Measurements from ENCODE around the gene ANXA1.
"Not testable (repeated sequence)": the region's sequence is repeated elsewhere in the genome, so short reads cannot be mapped to it uniquely, and the experiment has no call there.

The ANXA1 gene

DNA sequence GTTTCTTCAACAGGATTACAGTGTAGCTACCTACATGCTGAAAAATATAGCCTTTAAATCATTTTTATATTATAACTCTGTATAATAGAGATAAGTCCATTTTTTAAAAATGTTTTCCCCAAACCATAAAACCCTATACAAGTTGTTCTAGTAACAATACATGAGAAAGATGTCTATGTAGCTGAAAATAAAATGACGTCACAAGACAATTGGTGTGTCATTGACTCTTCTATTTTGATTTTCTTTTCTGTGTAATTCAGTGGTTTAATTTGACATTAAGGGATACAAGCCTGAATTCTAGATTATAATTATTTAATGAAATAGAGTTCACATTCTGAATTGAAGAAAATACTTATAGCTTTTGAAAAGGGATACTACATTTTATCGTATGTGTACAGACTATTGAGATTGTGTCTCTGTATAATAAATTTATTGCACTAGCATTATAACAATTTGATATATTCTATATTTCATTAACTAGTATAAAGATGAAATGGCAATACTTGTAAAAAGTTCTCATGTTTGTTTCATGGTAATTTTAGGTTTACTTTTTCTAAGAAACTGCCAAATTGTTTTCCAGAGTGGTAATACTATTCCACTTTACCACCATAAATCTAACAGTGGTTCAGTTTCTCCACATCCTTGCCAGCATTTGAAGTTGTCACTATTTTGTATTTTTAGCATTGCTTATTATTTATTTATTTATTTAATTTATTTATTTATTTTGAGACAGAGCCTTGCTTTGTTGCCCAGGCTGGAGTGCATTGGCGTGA lies 18.7 kb downstream of the ANXA1 start:
- no peak for DNase-seq

DNA sequence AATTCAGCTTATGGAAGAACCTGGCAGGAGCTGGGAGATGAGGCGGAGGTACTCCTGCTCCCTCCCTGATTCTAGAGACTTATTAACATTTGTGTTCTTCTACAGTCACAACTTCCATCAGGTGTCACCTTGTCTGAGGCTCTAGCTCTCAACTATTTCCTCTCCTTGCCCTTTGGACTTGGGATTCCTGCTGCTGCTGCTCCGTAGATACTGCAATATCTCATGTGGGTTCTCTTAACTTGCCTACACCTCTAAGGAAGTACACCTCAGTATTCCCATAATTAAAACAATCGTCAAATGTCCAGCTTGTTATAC lies 21.2 kb downstream of the ANXA1 start:
- DNase-seq: no peak

DNA sequence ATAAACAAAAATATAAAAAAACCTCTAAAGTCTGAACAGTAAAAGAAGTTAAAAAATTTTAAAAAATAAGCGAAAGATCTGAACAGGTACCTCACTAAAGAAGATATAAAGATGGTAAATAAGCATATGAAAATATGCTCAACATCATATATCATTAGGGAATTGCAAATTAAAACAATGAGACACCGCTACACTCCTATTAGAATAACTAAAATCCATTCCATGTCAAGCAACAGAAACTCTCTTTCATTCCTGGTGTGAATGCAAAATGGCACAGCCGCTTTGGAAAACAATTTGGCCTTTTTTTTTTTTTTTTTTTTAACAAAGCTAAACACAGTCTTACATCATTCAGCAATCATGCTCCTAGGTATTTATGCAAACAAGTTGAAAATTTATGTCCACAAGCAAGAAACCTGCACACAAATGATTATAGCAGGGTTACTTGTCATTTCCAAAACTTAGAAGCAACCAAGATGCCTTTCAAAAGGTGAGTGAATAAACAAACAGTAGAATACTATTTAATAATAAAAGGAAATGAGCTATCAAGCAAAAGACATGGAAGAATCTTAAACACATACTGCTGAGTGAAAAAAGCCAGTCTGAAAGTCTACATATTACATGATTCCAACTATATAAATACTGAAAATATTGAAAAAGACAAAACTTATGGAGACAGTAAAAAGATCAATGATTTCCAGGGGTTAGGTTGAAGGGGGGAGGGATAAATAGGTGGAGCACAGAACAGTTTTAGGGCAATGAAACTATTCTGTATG lies 22.1 kb downstream of the ANXA1 start:
- DNase-seq: no peak

DNA sequence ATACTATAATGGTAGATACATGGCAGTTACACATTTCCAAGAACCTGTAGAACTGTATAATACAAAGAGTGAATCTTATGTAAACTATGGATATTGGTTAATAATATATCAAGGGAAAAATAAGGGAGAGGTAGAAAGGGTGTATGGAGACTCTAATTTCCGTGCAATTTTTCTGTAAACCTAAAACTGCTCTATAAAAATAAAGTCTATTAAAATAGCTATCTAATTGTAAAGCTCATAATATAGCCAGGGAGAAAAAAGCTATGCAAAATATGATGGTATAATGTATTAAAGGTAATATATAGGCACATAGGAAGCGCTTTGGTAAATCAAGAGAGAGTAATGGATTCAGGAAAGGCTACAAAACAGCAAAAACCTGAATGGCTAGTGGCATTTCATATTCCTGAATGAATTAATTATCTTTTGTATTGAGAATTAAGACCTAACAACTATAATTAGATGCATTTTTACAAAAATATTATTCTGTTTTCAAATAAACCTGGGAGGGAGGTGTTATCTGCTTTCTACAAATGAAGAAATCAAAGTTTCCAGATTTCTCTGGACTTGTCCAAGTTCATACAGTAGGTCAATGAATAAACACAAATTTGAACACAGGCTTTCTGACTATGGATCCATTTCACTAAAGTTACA lies 22.8 kb downstream of the ANXA1 start:
- DNase-seq: no peak

DNA sequence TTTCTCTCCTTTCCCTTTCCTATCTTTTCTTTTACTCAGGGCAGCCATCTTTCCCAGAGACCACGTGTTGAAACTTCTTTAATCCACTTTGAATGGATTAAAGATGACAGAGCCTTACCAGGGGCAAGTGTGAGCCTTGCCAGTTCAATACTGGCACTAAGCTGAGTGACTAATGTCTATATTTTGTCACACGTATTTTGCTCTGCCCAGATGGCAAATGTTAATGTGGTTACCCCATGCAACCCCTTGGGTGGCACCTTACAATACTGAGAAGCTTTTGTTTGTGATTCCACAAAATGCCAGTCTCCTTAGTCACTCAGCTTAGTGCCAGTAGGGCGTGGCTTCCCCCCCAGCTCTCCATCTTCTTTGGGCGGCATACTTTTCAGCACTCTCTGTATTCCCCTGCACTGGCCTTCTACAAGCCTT lies 24.8 kb downstream of the ANXA1 start:
- no peak for DNase-seq

DNA sequence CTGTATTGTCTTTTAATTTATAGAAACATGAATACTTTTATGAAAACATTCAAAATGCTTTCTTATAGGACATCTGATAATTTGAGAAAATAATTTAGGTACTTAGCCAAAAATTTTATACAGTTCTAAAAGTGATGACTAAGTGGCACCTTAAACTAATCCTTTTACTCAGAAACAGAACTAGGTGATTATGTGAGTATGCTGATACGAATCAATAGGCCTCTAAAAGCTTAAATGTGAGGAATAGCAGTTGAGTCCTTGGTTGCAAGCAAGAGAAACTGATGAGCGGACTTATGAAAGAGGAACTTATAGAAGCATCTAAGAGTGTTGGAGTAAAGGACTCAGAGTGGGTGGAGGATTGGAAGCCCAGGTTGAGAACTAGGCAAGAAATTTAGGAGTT lies 26.4 kb downstream of the ANXA1 start:
- DNase-seq: no peak

DNA sequence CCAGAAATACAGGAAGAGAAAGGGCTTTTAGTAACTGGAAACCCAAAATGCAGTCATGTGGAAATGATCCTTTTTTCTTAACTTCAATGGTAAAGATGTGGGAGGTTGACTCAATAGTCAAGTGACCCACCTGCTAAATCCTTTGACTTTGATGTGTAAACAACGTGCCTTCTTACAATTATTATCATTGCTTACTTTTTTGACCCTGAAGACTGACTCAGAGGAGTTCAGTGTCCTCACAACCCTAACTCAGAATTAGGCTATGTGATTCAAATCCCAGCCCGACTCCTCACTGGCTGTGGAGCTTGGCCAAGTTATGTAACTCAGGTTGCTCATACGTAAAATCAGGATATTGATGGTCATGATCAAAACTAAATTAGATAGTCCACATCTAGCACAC lies 27.9 kb downstream of the ANXA1 start:
- DNase-seq: no peak

DNA sequence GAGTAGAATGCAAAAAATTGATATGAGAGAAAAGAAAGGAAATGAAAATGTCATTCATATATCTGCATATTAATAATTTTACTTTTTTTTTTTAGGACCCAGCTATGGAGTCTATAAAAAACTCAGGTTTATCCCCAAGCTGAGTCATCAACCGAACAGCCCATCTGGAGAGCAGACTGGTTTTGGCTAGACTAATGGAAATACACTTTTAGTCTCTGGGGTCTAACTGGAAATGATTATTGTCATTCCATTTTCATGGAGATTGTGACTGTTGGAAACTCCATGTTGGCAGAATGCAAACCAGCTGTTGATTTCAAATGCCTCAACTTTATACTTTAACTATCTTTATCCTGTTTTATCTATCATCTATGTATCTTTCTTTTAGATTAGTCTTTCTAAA lies 28.7 kb downstream of the ANXA1 start:
- no peak for DNase-seq

DNA sequence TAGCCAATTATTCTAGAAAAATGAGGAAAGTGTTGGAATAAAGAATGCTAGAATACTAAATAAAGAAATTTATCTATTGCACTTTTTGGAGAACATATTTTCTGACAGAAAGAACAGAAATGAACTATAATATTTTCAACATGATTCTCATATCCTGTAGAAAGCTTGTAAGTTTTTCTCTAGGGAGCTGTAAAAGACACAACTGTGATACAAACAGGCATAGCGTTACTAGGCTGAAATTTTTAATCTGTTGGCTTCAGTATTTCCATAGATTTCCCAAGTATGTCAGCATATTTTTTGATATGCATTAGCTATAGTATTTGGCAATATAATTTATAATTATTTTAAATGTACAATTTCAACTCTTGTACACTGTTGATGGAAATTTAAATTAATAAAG lies 31.3 kb downstream of the ANXA1 start:
- no peak for DNase-seq

DNA sequence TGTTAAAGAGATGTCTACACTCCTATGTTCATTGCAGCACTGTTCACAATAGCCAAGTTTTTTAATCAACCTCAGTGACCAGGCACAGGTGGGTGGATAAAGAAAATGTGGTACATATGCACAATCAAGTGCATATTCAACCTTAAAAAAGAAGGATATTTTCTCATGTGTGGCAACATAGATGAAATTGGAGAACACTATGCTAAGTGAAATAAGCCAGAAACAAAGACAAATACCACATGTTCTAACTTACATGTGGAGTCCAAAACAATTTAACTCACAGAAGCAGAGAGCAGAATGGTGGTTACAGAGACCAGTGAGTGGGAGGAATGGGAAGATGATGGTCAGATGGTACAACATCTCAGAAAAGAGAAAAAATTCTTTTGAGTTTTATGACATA lies 31.8 kb downstream of the ANXA1 start:
- DNase-seq: no peak

DNA sequence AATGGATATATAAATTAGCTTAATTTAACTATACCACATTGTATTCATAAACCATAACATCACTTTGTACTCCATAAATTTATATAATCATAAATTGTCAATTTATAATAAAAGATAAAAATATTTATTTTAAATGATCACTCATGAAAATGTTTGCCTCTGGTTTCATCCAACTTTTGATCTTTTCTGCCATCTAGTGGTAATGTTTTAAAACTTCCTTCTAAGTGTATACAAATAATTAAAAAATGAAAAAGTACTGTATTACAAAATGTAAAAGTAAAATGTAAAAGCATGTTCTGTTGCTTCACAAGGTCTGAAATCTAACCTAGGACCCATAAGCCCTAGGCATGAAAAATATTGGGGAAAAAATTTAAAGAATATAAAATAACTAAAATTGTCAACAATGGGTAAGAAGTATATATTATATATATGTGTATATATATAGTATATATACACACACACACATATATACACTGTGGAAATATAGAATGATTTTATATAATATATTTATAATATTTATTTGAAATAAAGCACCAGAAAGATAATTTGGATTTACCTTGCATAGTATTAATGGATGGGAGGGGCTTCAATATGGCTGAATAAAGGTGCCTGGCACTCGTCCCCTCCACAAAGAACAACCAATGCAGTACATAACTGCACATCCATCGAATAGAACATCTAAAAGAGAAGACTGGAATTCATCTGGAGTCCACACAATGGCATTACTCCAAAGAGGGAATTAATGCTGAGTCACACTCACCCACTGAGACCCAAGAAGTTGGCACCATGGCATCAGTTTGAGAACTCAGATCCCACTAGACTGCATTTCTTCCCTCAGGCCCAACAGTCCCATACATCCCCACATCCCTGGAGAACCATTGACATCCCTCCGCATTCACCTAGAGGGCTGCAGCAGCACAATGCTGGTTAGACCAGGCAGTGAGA lies 32.5 kb downstream of the ANXA1 start:
- DNase-seq: peak; percentile 68

DNA sequence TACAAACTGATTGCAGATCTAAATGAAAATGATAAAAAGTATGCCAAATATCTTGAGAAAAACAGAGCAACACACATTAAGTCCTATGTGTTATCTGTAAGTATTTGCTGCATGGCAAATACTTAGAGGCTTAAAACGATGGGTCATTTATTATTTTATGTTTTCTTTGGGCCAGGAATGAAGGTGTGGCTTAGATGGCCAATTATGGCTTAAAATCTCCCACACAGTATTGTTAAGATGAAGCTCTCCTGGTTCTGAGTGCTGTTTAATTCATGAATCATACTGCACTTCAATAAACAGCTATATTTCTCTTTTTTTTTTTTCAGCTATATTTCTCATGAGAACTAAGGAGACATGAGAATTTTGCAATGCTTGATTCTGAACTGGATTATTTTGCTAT lies 39.4 kb downstream of the ANXA1 start:
- not testable (repeated sequence) for DNase-seq

DNA sequence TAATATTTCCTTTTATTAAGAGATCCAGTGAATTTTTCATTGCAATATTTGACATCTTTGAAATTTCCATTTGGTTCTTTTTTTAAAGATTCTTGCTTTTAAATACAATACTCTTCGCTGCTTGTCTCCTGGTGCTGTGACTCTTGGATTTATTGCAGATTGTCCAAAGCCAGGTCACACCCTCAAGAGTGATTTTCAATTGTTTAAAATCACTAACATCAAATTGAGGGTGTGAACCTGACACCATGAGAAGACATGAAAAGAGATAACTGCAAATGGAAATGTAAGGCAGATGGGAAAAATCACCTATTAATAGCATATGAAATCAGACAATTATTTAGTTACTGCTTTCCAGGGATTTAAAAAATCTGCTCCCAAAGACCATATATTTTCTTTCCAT lies 42.6 kb downstream of the ANXA1 start:
- no peak for DNase-seq

DNA sequence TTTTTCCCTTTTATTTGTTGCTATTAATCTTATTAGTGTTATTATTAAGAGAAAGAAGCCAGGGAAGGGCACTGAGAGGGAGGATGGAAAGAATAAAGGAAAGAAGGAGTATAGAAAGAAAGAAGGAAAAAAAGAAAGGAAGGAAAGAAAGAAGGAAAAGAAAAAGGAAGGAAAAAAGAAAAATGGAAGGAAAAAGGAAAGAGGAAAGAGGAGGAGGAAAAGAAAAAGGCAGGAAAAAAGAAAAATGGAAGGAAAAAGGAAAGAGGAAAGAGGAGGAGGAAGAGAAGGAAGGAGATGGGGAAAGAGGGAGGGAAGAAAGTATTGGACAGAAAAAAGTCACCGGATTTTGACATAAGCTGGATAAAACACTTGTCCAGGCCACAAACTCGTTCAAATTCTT lies 47.8 kb downstream of the ANXA1 start:
- DNase-seq: no peak

DNA sequence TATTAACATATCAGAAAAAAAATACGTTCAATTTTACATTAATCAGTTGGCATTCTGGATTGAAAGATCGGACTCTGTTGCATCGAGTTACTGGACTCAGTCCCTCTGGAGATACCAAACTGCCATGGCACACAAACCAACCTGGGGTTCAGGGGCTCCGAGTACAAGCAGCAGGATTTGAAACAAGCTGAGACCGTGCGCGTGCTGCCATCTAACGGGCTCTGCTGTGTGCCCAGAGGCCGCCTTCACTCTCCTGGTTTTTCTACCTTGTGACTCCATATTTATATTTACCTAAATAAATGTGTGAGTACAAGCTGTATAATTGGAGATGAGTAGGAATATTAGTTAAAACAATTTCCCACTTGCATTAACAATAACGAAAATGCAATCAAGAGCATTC lies 48.2 kb downstream of the ANXA1 start:
- DNase-seq: no peak

DNA sequence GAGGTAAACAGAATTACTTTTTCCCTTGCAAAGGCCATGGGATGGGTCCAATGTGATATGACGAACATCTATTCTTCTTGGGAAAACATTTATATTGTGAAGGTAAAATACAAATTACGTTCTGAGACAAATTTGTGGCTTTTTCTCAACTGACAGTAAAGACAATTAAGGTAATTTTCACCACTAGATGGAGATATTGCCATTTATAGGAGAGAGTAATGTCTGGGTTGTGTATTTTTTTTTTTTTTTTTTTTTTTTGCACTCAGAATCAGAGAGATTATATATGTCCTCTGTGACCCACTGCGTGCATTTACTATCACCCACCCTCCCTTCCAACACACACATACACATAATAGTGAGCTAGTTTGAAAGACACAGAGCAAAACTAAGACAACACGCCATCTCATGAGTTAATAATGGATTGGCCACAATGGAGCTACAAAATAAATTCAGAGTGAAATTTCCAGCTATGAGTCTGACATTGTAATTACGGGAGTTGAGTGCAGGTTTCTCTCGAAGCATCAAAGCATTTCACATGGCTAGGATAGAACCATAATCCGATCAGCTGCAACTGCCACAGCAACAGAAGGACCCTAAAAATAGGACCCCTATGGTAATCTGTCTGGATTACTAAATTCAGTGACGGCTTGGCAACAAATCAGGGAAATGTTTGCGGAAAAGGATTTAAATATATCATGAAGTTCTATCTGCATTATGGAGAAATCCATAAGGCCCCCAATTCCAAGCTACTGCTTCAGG lies 49.2 kb downstream of the ANXA1 start:
- peak; percentile 51 for DNase-seq

DNA sequence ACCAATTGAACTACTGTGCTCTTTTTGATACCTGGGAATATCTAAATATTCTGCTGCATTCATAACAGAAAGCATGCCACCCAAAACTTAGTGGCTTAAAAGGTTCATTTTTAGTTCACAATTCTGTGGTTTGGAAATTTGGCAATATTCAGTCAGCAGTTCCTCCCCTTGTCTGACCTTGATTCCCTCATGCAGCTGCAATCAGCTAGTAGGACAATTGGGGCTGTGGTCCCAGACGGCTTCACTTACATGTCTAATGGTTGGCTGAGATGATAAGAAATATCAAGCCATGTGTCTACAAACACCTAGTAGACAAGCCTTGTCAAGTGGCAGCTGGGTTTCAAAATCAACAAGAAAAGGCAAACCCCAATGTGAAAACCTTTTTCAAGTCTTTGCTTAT lies 51.3 kb downstream of the ANXA1 start:
- no peak for DNase-seq

DNA sequence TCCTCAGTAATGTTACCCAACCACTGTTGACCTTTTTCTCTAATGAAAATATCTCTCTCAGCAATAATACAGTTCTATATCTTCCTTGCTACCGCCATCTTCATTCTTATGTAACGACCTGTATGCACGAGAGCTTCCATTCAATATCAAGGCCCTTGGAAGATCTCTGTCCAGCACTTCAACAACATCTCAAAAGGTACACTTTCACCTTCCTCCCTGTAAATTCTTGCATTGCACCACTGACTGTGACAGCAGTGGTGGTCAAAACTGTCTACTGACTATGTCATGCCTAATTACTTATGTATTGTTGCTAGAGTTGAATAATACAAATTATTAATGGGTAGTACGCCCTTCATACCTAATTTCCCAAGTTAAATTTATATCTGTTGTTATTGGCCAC lies 53.3 kb downstream of the ANXA1 start:
- DNase-seq: no peak

DNA sequence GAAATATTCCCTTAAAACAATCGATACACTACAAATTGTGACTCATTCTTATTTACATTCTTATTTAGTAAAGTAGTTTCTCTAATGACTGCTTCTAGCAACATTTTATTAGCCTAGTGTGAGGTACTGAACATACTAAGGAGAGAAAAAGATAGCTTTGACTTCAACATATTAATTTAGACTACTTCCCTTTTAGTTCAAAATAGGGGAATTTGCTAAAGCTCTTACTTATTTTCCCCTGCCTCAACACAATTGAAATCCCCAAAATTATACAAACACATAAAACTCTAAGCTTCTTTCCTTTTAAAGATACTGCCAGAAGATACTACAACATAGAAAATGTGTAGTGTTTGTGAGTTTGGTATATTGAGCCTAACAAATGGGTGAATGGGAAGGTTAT lies 55.2 kb downstream of the ANXA1 start:
- DNase-seq: no peak

DNA sequence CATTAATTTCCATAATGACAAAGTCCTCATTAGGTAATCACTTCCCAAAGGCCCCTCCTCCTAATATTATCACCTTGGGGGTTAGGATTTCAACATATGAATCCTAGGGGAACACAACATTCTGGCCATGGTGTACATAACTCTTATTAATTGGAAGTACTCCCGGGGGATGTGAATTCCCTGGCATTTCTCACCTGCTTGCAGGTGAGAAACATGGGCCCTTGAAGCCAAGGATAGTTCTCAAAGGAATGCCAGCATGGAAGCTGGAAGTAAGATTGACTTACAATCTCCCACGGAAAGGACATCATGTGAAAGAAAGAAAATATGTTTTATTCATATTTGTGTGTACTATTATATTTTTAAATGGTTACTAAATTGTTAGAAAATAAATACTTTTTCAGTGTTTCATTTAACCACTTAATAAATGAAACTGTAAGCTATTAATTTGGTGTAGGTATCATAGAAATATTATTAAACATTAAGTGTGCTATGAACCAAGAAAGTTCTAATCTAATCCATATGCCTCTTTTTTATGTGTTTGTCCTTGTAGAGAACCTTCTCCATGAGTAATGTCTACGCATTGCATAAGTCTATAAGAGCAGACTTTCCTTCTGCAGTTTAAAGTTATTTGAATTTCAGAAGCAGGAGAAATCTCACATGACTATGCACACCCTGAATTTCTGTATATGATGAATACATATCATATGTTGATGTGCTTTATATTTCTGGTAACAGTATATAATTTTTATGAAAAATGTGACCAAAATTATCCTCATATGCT lies 59.4 kb downstream of the ANXA1 start:
- no peak for DNase-seq

DNA sequence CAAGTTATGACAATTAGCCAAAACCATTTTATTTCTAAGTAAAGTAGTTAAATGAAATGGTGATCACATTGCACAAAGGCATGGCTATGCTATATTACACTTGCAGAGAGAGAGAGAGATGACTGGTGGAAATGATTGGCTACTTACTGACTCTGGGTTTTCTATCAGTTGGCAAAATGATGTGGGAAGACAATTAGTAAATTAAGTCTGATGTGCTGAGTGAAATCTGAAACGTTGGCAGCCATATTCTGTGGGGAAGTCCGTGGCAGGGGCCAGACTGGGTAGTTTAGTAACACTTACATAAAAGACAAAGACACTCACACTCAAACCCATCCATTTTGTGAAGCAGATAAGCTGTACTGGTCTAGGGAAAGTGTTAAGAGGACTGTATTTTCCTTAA lies 61.6 kb downstream of the ANXA1 start:
- no peak for DNase-seq

DNA sequence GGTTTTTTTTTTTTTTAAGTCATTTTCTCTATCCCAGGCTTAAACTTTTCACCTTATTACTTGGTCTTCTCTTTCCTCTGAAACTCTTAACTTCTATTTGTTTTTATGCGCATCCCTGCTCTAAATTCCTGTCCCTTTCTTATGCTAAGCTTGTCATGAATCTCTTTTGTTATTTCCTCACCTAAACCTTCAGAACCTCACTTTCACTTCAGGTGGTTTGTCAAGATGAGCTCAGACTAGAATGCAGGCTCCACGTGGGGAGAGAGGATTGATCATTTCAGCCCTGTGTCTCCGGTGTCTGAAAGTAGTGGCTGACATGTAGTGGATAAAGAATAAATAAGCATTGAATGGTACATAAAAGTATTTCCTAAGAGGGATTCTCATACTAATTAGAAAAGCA lies 63.6 kb downstream of the ANXA1 start:
- no peak for DNase-seq

All from hematopoietic multipotent progenitor cell treated with erythropoietin and hydrocortisone succinate and interleukin-3 and kit ligand, for 8 days (in vitro differentiated cells).